K562 (cell line): ENCODE data around the gene GTPBP2. TPM values are rescaled to one million over a fixed set of nuclear protein-coding genes. Genes with fewer than 3 reads are reported as not detected.

Experiments
- CSDE1 ChIP-seq, 2 experiments: fragments of 450-650 bp; IDR thresholded peaks; 2 replicates each; pipeline ENCODE4 v1.6.1; 2016; ENCODE audit warnings: mild to moderate bottlenecking in 1 of 2
- E2F6 ChIP-seq, 2 experiments: IDR thresholded peaks; 2 replicates each; pipeline ENCODE4 v1.6.1; 2011; ENCODE audit warnings: borderline replicate concordance in 1 of 2, control low read depth in 1 of 2, low read depth in 1 of 2, low read length in 1 of 2, mild to moderate bottlenecking in 1 of 2, mixed read lengths in 1 of 2, moderate library complexity in 1 of 2; ENCODE audit not compliant: insufficient read depth in 1 of 2, insufficient read length in 1 of 2, poor library complexity in 1 of 2, severe bottlenecking in 1 of 2; ENCODE audit errors: extremely low read depth in 1 of 2
- ESRRA ChIP-seq: fragments of 450-650 bp; IDR thresholded peaks from 2 replicates; pipeline ENCODE4 v1.6.1; 2014; ENCODE audit warnings: low read depth, mild to moderate bottlenecking, moderate library complexity, borderline replicate concordance
- FOXA3 ChIP-seq, 2 experiments: fragments of 450-650 bp in 1 of 2; sonication (generic) in 1 of 2; formaldehyde crosslinking; IDR thresholded peaks in 1 of 2; conservative IDR thresholded peaks in 1 of 2; 2 replicates each; pipeline versions ENCODE4 v1.4.0 to v1.8.0; 2020 to 2022; ENCODE audit warnings: mild to moderate bottlenecking in 2 of 2, missing genetic modification reagents in 1 of 2
- HES1 ChIP-seq: fragments of 450-650 bp; IDR thresholded peaks from 2 replicates; pipeline ENCODE4 v1.6.1; 2016; ENCODE audit warnings: low read depth, mild to moderate bottlenecking, moderate library complexity
- HEY1 ChIP-seq: fragments of 250-450 bp; sonication (Bioruptor Pico); IDR thresholded peaks from 2 replicates; pipeline ENCODE4 v1.5.0; 2020; ENCODE audit warnings: mild to moderate bottlenecking, moderate library complexity, borderline replicate concordance
- MITF ChIP-seq: IDR thresholded peaks from 2 replicates; pipeline ENCODE4 v1.6.1; 2014; ENCODE audit warnings: antibody characterized with exemption
- NFE2L1 ChIP-seq: fragments of 450-650 bp; IDR thresholded peaks from 2 replicates; pipeline ENCODE4 v1.6.1; 2016; ENCODE audit warnings: missing genetic modification characterization, low read depth, mild to moderate bottlenecking, missing compliant biosample characterization, moderate library complexity, borderline replicate concordance
- TFAP4 ChIP-seq: sonication (generic); formaldehyde crosslinking; IDR thresholded peaks from 2 replicates; pipeline ENCODE4 v1.8.0; 2022; ENCODE audit warnings: missing genetic modification reagents, mild to moderate bottlenecking, moderate library complexity, borderline replicate concordance
- YY1 ChIP-seq, 3 experiments: IDR thresholded peaks; 2 replicates each; pipeline ENCODE4 v1.6.1; 2011; ENCODE audit warnings: low read length in 2 of 3, mild to moderate bottlenecking in 2 of 3, moderate library complexity in 2 of 3, borderline replicate concordance in 1 of 3, control low read depth in 1 of 3, low read depth in 1 of 3; ENCODE audit not compliant: insufficient read depth in 3 of 3, insufficient replicate concordance in 2 of 3, control insufficient read depth in 1 of 3, insufficient read length in 1 of 3; ENCODE audit errors: extremely low read depth in 1 of 3
- ZNF143 ChIP-seq: sonication (generic); formaldehyde crosslinking; IDR thresholded peaks from 2 replicates; pipeline ENCODE4 v1.9.0; 2022; ENCODE audit warnings: mild to moderate bottlenecking, missing genetic modification reagents
- ZNF609 ChIP-seq: sonication (generic); formaldehyde crosslinking; IDR thresholded peaks from 2 replicates; pipeline ENCODE4 v1.8.1; 2023; ENCODE audit warnings: missing genetic modification reagents, mild to moderate bottlenecking, borderline replicate concordance
- ZNF778 ChIP-seq: fragments of 450-650 bp; formaldehyde crosslinking; IDR thresholded peaks from 2 replicates; pipeline ENCODE4 v1.4.0; 2020; ENCODE audit warnings: mild to moderate bottlenecking, moderate library complexity
- polyA plus RNA-seq, 8 experiments: library from polyadenylated mRNA; depleted of rRNA in 4 of 8; stranded (reverse) in 5 of 8; unstranded in 3 of 8; fragments of >200 nt; fragmentation: Nextera tagmentation in 2 of 8; fragmentation: Illumina TruSeq in 1 of 8; extraction: Ambion mirVana in 2 of 8; extraction: Trizol in 1 of 8; gene quantifications; 2 replicates each; pipeline versions ENCODE4 v1.2.1 to v1.2.3, GENCODE V29; 2011 to 2014; ENCODE audit warnings: inconsistent platforms in 1 of 8, missing spikeins in 1 of 8
- total RNA-seq, 7 experiments: library from RNA; depleted of rRNA in 6 of 7; stranded (reverse); fragments of >200 nt in 6 of 7; fragmentation: Illumina TruSeq in 2 of 7; extraction: Trizol in 2 of 7; gene quantifications; 2 replicates each; pipeline versions ENCODE4 v1.2.1 to v1.2.3, GENCODE V29; 2011 to 2021; ENCODE audit warnings: low replicate concordance in 1 of 7

The GTPBP2 gene
- total and polyA plus RNA-seq, 9 of the 15 experiments (the other 6 are each of a cell fraction or from before 2014, with no cell fraction given), result 48.4 to 196 (median 111) TPM

- peak; percentile 71 for TF ChIP-seq ZNF609
- TF ChIP-seq FOXA3 (CRISPR knock-in tag; conservative IDR thresholded peaks at IDR 0.05 in 1 of 2, IDR thresholded peaks at IDR 0.05 in 1 of 2), result no peak
- TF ChIP-seq YY1 (IDR thresholded peaks at IDR 0.05; ENCODE audit: borderline replicate concordance in 1 of 3, control insufficient read depth in 1 of 3, extremely low read depth in 1 of 3, insufficient read depth in 3 of 3, insufficient read length in 1 of 3, insufficient replicate concordance in 2 of 3, low read depth in 1 of 3, low read length in 2 of 3), result peak in 2 of 3 experiments; percentile 42 to 66
- no peak for TF ChIP-seq ZNF778
- TF ChIP-seq MITF, result peak; percentile 14; the same call in 1 of the 2 replicates
- peak; percentile 55 to 80 for TF ChIP-seq E2F6 (IDR thresholded peaks at IDR 0.05; ENCODE audit: borderline replicate concordance in 1 of 2, extremely low read depth in 1 of 2, insufficient read depth in 1 of 2, insufficient read length in 1 of 2, low read depth in 1 of 2, low read length in 1 of 2, poor library complexity in 1 of 2, severe bottlenecking in 1 of 2)
- 0 out of 2 replicates have a peak, but pooled peaks have one; percentile 51 for TF ChIP-seq ZNF143 (CRISPR knock-in tag)
- TF ChIP-seq ESRRA, result no peak; the same call in 1 of the 2 replicates
- TF ChIP-seq CSDE1 (IDR thresholded peaks at IDR 0.05), result peak in 1 of 2 experiments; percentile 57; a peak in 1 of 4 replicates
- TF ChIP-seq HEY1, result no peak
- TF ChIP-seq HES1, result peak; percentile 37; the same call in 1 of the 2 replicates
- peak; percentile 95 for TF ChIP-seq TFAP4 (CRISPR knock-in tag)
- no peak for TF ChIP-seq NFE2L1 (tag)
Measured at GRCh38 chr6:43575772-43576551, 53.1 kb downstream of the GTPBP2 start, which contains the start of the genes POLH and XPO5 (continued).
